HCT116 (cell line): Measurements from ENCODE around the gene SLC25A6. TPM values are rescaled to one million over a fixed set of nuclear protein-coding genes. Genes with fewer than 3 reads are reported as not detected.

Experiments used
- ATAC-seq: fragments of 200-7000 bp; cut with Tn5 transposase; 2 replicates; pipeline ENCODE4 v1.9.1; 2020; ENCODE audit warnings: mild to moderate bottlenecking, moderate library complexity
- BruUV-seq: library from RNA; stranded (reverse); fragments of 400-500 nt; replicated peaks from 2 replicates; lab custom pipeline; 2021; lab: Mats Ljungman, UMichigan
- CTCF ChIA-PET: fragments of 300-600 bp; sonication (Branson Sonifier 250); formaldehyde crosslinking; loops from one replicate; lab custom pipeline; 2021; ENCODE audit warnings: antibody characterized with exemption; lab: Charles Lee
- POLR2A ChIA-PET: fragments of 300-600, 350-600 bp; sonication (Branson Sonifier 250); formaldehyde crosslinking; loops from one replicate; lab custom pipeline; 2021; ENCODE audit warnings: antibody characterized with exemption; lab: Charles Lee
- RAD21 ChIA-PET, 2 experiments: fragments of 300-600 bp; sonication (Branson Sonifier 250); formaldehyde crosslinking; loops; one replicate each; lab custom pipeline; 2023; ENCODE audit warnings: low total read pairs in 2 of 2; ENCODE audit not compliant: uncharacterized antibody in 2 of 2, unreplicated experiment in 2 of 2, low non-redundant PET in 1 of 2; lab: Charles Lee
- DNase-seq: peaks from one replicate; pipeline ENCODE4 v3.0.0-alpha.2; 2010; ENCODE audit warnings: low read depth, low spot score
- H2AFZ ChIP-seq: fragments of 200-600 bp; shearing (Covaris generic), sonication (generic); 2 replicates; pipeline ENCODE4 v1.6.1; 2017; ENCODE audit warnings: low read depth, mixed run types, mixed read lengths, antibody characterized with exemption, low read length; ENCODE audit not compliant: poor library complexity, severe bottlenecking
- H3K27ac ChIP-seq: 2 replicates; pipeline ENCODE4 v1.5.1; 2012; ENCODE audit warnings: low read depth, low read length
- H3K27me3 ChIP-seq: fragments of 200-600 bp; sonication (generic); 2 replicates; pipeline ENCODE4 v1.6.1; 2016; ENCODE audit warnings: mixed run types, low read length, mixed read lengths; ENCODE audit not compliant: insufficient read depth
- H3K36me3 ChIP-seq, 2 experiments: fragments of 200-500 bp in 1 of 2; fragments of 200-600 bp in 1 of 2; sonication (Bioruptor generic) in 1 of 2; sonication (generic) in 1 of 2; 2 replicates each; pipeline versions ENCODE4 v1.5.1 to v1.6.1; 2014 to 2016; ENCODE audit warnings: low read length in 2 of 2, inconsistent platforms in 1 of 2, mixed read lengths in 1 of 2, mixed run types in 1 of 2; ENCODE audit not compliant: insufficient read depth in 2 of 2, control insufficient read depth in 1 of 2
- H3K4me1 ChIP-seq, 2 experiments: fragments of 200-600 bp in 1 of 2; sonication (generic) in 1 of 2; 2 replicates each; pipeline versions ENCODE4 v1.5.1 to v1.6.1; 2012 to 2017; ENCODE audit warnings: low read length in 2 of 2, inconsistent platforms in 1 of 2, mild to moderate bottlenecking in 1 of 2, mixed read lengths in 1 of 2, mixed run types in 1 of 2, moderate library complexity in 1 of 2; ENCODE audit not compliant: insufficient read depth in 2 of 2, control insufficient read depth in 1 of 2
- H3K4me2 ChIP-seq: fragments of 200-600 bp; sonication (generic); 2 replicates; pipeline ENCODE4 v1.6.1; 2017; ENCODE audit warnings: mixed run types, low read length, mixed read lengths
- H3K4me3 ChIP-seq, 2 experiments: fragments of 200-600 bp in 1 of 2; sonication (generic) in 1 of 2; replicated peaks in 1 of 2; 2 replicates each; pipeline ENCODE4 v1.5.1; 2011 to 2016; ENCODE audit warnings: low read length in 2 of 2, control low read depth in 1 of 2, low read depth in 1 of 2, mild to moderate bottlenecking in 1 of 2, mixed read lengths in 1 of 2, mixed run types in 1 of 2
- H3K79me2 ChIP-seq: fragments of 200-600 bp; sonication (generic); 2 replicates; pipeline ENCODE4 v1.6.1; 2017; ENCODE audit warnings: mild to moderate bottlenecking, mixed run types, low read length, moderate library complexity, mixed read lengths; ENCODE audit not compliant: insufficient read depth
- H3K9ac ChIP-seq: fragments of 200-600 bp; sonication (generic); 2 replicates; pipeline ENCODE4 v1.6.1; 2016; ENCODE audit warnings: low read length, mixed read lengths
- H3K9me2 ChIP-seq: fragments of 200-600 bp; sonication (generic), shearing (Covaris generic); 2 replicates; pipeline ENCODE4 v1.6.1; 2017; ENCODE audit warnings: mixed run types, mild to moderate bottlenecking, moderate library complexity; ENCODE audit not compliant: insufficient read depth
- H3K9me3 ChIP-seq, 2 experiments: fragments of 200-500 bp in 1 of 2; fragments of 200-600 bp in 1 of 2; sonication (Bioruptor generic) in 1 of 2; sonication (generic) in 1 of 2; 2 replicates each; pipeline ENCODE4 v1.6.1; 2014 to 2017; ENCODE audit warnings: low read length in 2 of 2, mixed read lengths in 2 of 2, inconsistent platforms in 1 of 2, low read depth in 1 of 2, mild to moderate bottlenecking in 1 of 2, mixed run types in 1 of 2, moderate library complexity in 1 of 2; ENCODE audit not compliant: control insufficient read depth in 1 of 2, insufficient read depth in 1 of 2
- H4K20me1 ChIP-seq: fragments of 200-600 bp; sonication (generic), shearing (Covaris generic); 2 replicates; pipeline ENCODE4 v1.6.1; 2017; ENCODE audit warnings: mixed run types, mild to moderate bottlenecking, moderate library complexity; ENCODE audit not compliant: insufficient read depth
- CBX3 ChIP-seq: IDR thresholded peaks from 2 replicates; pipeline ENCODE4 v1.6.1; 2012; ENCODE audit warnings: low read depth
- EZH2 ChIP-seq: fragments of 200-600 bp; sonication (generic); IDR thresholded peaks from 2 replicates; pipeline ENCODE4 v1.6.1; 2017; ENCODE audit warnings: antibody characterized with exemption, mixed run types
- FOSL1 ChIP-seq: IDR thresholded peaks from 2 replicates; pipeline ENCODE4 v1.6.1; 2012; ENCODE audit warnings: low read depth
- JUND ChIP-seq: IDR thresholded peaks from 2 replicates; pipeline ENCODE4 v1.6.1; 2012
- POLR2A ChIP-seq: IDR thresholded peaks from 2 replicates; pipeline ENCODE4 v1.7.0; 2011; ENCODE audit warnings: borderline replicate concordance; ENCODE audit not compliant: insufficient read depth, insufficient read length; ENCODE audit errors: extremely low read depth
- POLR2AphosphoS5 ChIP-seq: IDR thresholded peaks from 2 replicates; pipeline ENCODE4 v1.6.1; 2011; ENCODE audit warnings: mild to moderate bottlenecking, low read depth, low read length, moderate library complexity
- RAD21 ChIP-seq: IDR thresholded peaks from 2 replicates; pipeline ENCODE4 v1.6.1; 2012; ENCODE audit warnings: low read depth, mild to moderate bottlenecking
- REST ChIP-seq: IDR thresholded peaks from 2 replicates; pipeline ENCODE4 v1.6.1; 2012; ENCODE audit warnings: low read depth
- SIN3A ChIP-seq: IDR thresholded peaks from 2 replicates; pipeline ENCODE4 v1.6.1; 2012; ENCODE audit warnings: low read depth
- SRF ChIP-seq: IDR thresholded peaks from 2 replicates; pipeline ENCODE4 v1.6.1; 2012; ENCODE audit warnings: low read depth
- TCF7L2 ChIP-seq: IDR thresholded peaks from 2 replicates; pipeline ENCODE4 v1.7.0; 2011; ENCODE audit warnings: borderline replicate concordance, inconsistent platforms; ENCODE audit not compliant: insufficient read depth, insufficient read length; ENCODE audit errors: extremely low read depth
- ZNF274 ChIP-seq: fragments of 200-500 bp; sonication (Bioruptor generic); IDR thresholded peaks from 2 replicates; pipeline ENCODE4 v1.6.1; 2014; ENCODE audit warnings: mild to moderate bottlenecking, low read depth, low read length, inconsistent platforms
- intact Hi-C: fragments of 100-400 bp; cut with micrococcal nuclease; formaldehyde crosslinking; loops from 2 replicates; pipeline ENCODE4 v1.10.0; 2022
- total RNA-seq: library from RNA; stranded (reverse); gene quantifications from one replicate; pipeline ENCODE4 v1.2.1, GENCODE V29; 2021; ENCODE audit not compliant: unreplicated experiment
- TF ChIP-seq, protein P1 (sequence below): IDR thresholded peaks from 2 replicates; pipeline ENCODE4 v1.6.1; 2011; ENCODE audit warnings: mild to moderate bottlenecking, low read length, moderate library complexity; ENCODE audit not compliant: insufficient replicate concordance; ENCODE audit errors: extremely low read depth
- TF ChIP-seq, protein P2 (sequence below): IDR thresholded peaks from 2 replicates; pipeline ENCODE4 v1.6.1; 2012

SLC25A6 gene
- total RNA-seq, 1 experiment from 2014 or later, result 398 TPM

DNA sequence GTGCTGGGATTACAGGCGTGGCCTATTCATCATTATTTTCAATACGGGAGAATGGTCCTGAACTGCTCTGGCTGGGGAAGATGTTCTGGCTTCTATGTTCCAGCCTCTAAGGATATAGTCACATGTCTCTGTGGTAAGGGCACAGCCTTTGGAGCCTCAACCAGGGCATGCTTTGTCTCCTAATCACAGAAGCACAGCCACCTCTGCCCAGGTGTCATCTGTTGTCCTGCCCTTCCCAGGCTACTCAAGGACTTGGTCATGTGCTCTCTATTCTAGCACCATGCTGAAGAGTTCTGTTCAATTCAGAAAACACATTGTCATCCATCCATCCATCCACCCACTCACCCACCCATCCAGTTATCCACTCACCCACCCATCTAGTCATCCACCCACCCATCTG is 31.3 kb upstream of the SLC25A6 start:
- H3K4me2 ChIP-seq, result no peak overlapping the region
- no peaks in the 10 kb centered on the region for H3K27me3 ChIP-seq
- no peaks in the 10 kb centered on the region for H3K9me2 ChIP-seq
- POLR2A ChIA-PET, result no interaction called here
- no peak overlapping the region for H3K4me3 ChIP-seq
- CTCF ChIA-PET, result no interaction called here
- H3K27ac ChIP-seq, result no peak overlapping the region
- RAD21 ChIA-PET, result no interaction called here
- no peak for TF ChIP-seq POLR2AphosphoS5
- TF ChIP-seq EZH2, result no peak
- TF ChIP-seq POLR2A, result no peak
- no peak for TF ChIP-seq ZNF274
- no peak for TF ChIP-seq SIN3A
- no peak for TF ChIP-seq SRF
- TF ChIP-seq, protein P1, sequence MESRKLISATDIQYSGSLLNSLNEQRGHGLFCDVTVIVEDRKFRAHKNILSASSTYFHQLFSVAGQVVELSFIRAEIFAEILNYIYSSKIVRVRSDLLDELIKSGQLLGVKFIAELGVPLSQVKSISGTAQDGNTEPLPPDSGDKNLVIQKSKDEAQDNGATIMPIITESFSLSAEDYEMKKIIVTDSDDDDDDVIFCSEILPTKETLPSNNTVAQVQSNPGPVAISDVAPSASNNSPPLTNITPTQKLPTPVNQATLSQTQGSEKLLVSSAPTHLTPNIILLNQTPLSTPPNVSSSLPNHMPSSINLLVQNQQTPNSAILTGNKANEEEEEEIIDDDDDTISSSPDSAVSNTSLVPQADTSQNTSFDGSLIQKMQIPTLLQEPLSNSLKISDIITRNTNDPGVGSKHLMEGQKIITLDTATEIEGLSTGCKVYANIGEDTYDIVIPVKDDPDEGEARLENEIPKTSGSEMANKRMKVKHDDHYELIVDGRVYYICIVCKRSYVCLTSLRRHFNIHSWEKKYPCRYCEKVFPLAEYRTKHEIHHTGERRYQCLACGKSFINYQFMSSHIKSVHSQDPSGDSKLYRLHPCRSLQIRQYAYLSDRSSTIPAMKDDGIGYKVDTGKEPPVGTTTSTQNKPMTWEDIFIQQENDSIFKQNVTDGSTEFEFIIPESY, result no peak
- no peak for TF ChIP-seq TCF7L2
- peaks cover 2 to 36% of the 10 kb centered on the region in 2 experiments; a peak in 3 of 4 replicates for H3K36me3 ChIP-seq
- no peak for DNase-seq
- H2AFZ ChIP-seq, result no peak overlapping the region
- no peaks in the 10 kb centered on the region for H4K20me1 ChIP-seq
- ATAC-seq, result no peak
- no peaks in the 10 kb centered on the region for H3K4me1 ChIP-seq
- no peaks in the 10 kb centered on the region for H3K79me2 ChIP-seq
- no peak overlapping the region for H3K9ac ChIP-seq
- H3K9me3 ChIP-seq, result peaks cover 0 to 5% of the 10 kb centered on the region in 2 experiments; a peak in 1 of 4 replicates
- no TSS peak for BruUV-seq
- intact Hi-C loops, result no loop called here

- DNase-seq, result no peak
- CTCF ChIA-PET, result no interaction called here
- Histone ChIP-seq H3K4me1 (no peaks in the 10 kb centered on the region), H2AFZ (no peak overlapping the region), H4K20me1 (no peaks in the 10 kb centered on the region), H3K79me2 (no peaks in the 10 kb centered on the region), H3K9me3 (peaks cover 0 to 5% of the 10 kb centered on the region in 2 experiments; a peak in 1 of 4 replicates), H3K4me2 (no peak overlapping the region), H3K36me3 (peaks cover 2 to 34% of the 10 kb centered on the region in 2 experiments; a peak in 3 of 4 replicates), H3K27me3 (no peaks in the 10 kb centered on the region), H3K9ac (no peak overlapping the region)
- intact Hi-C loops, result no loop called here
- no peak for TF ChIP-seq JUND
- TF ChIP-seq ZNF274, result no peak
- no peak for TF ChIP-seq FOSL1
- no peak for TF ChIP-seq CBX3
- TF ChIP-seq, protein P2, sequence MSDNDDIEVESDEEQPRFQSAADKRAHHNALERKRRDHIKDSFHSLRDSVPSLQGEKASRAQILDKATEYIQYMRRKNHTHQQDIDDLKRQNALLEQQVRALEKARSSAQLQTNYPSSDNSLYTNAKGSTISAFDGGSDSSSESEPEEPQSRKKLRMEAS, result no peak
- TF ChIP-seq REST, result no peak
- TF ChIP-seq RAD21, result no peak
- no peak for TF ChIP-seq SRF
- TF ChIP-seq SIN3A, result no peak
- TF ChIP-seq, all 23 proteins: peak for 0
- Histone ChIP-seq H3K27ac (no peak overlapping the region), H3K9me2 (no peaks in the 10 kb centered on the region), H3K4me3 (no peak overlapping the region)
- POLR2A ChIA-PET, result no interaction called here
- ATAC-seq, result no peak
- RAD21 ChIA-PET, result no interaction called here
- no TSS peak for BruUV-seq
Observed at GRCh38 chrX:1422135-1422465, 30.2 kb upstream of the SLC25A6 start.
